GM21515 (cell line): ENCODE results near the gene C1QTNF4.
A peak's percentile ranks its signal among the peaks of the same experiment; 100 is the strongest.

Experiments used
- ATAC-seq: cut with Tn5 transposase; IDR thresholded peaks from one replicate; pipeline ENCODE4 v1.9.1; 2021; ENCODE audit not compliant: unreplicated experiment

C1QTNF4 gene

GRCh38 chr11:47593492-47593933, 698 bp downstream of the C1QTNF4 start:
- no peak for ATAC-seq

- no peak for ATAC-seq
Measured at GRCh38 chr11:47592970-47593369, 1.2 kb downstream of the C1QTNF4 start.

GRCh38 chr11:47592251-47592650, 2.0 kb downstream of the C1QTNF4 start:
- no peak for ATAC-seq

- ATAC-seq, result no peak
Measured at GRCh38 chr11:47591764-47592163, 2.4 kb downstream of the C1QTNF4 start.

- ATAC-seq, result no peak
Measured at GRCh38 chr11:47589977-47590861, 4.0 kb downstream of the C1QTNF4 start.

- no peak for ATAC-seq
Measured at GRCh38 chr11:47589584-47589976, 4.6 kb downstream of the C1QTNF4 start.

- no peak for ATAC-seq
Measured at GRCh38 chr11:47589118-47589517, 5.1 kb downstream of the C1QTNF4 start.

- no peak for ATAC-seq
Measured at GRCh38 chr11:47587723-47588326, 6.4 kb downstream of the C1QTNF4 start.

GRCh38 chr11:47587039-47587716, 7.0 kb downstream of the C1QTNF4 start:
- ATAC-seq, result no peak

GRCh38 chr11:47586098-47586855, 7.9 kb downstream of the C1QTNF4 start, which contains the start of gene FAM180B:
TSS of gene FAM180B (plus strand) at chr11:47586678. CDS start at chr11:47586769, 91 bp downstream.
- ATAC-seq, result no peak

GRCh38 chr11:47583844-47584243, 10.4 kb downstream of the C1QTNF4 start:
- no peak for ATAC-seq

- peak; percentile 88 for ATAC-seq
Measured at GRCh38 chr11:47578524-47579494, 15.4 kb downstream of the C1QTNF4 start, which contains the start of the genes KBTBD4 and NDUFS3. TSS of gene KBTBD4 (minus strand) at chr11:47578970. CDS start at chr11:47578951, 19 bp downstream. TSS of gene NDUFS3 (plus strand) at chr11:47579074. CDS start at chr11:47579092, 18 bp downstream.

- no peak for ATAC-seq
Measured at GRCh38 chr11:47577460-47578041, 16.7 kb downstream of the C1QTNF4 start.

GRCh38 chr11:47573321-47573720, 20.9 kb downstream of the C1QTNF4 start:
- ATAC-seq, result no peak

GRCh38 chr11:47572715-47573255, 21.4 kb downstream of the C1QTNF4 start:
- no peak for ATAC-seq

- no peak for ATAC-seq
Measured at GRCh38 chr11:47571895-47572294, 22.3 kb downstream of the C1QTNF4 start.

GRCh38 chr11:47571357-47571729, 22.9 kb downstream of the C1QTNF4 start:
- ATAC-seq, result no peak

GRCh38 chr11:47570651-47571356, 23.4 kb downstream of the C1QTNF4 start:
- ATAC-seq, result no peak
